ENCODE results near the gene FERMT2. TPM values are rescaled to one million over a fixed set of nuclear protein-coding genes. Genes with fewer than 3 reads are reported as not detected.

The FERMT2 gene
- polyA plus RNA-seq, 2 of the 4 experiments (the other 2 are of a cell fraction): 42.9 to 102 TPM

DNA sequence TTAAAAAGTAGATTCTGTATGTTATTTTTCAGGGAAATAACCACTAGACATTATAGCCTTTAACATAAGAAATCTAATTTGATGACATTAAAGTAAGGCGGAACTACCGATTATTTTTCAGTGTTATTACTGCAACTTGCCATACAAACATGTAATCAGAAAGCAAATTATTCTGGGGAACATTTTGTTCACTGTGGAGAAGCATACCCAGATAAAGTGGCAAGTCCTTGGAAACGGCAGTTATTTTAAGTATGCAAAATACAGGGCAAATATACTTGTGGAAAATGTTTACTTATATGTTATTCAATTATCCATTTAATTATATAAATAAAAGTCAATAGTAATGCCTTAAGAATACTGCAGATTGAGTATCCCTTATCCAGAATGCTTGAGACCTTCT lies 71.9 kb downstream of the FERMT2 start (continued):
- TF ChIP-seq, protein P1, sequence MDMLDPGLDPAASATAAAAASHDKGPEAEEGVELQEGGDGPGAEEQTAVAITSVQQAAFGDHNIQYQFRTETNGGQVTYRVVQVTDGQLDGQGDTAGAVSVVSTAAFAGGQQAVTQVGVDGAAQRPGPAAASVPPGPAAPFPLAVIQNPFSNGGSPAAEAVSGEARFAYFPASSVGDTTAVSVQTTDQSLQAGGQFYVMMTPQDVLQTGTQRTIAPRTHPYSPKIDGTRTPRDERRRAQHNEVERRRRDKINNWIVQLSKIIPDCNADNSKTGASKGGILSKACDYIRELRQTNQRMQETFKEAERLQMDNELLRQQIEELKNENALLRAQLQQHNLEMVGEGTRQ (IDR thresholded peaks at IDR 0.05): no peak
- TF ChIP-seq CBX2 (IDR thresholded peaks at IDR 0.05; ENCODE audit: borderline replicate concordance, low read depth): no peak
- TF ChIP-seq HDAC2 (IDR thresholded peaks at IDR 0.05): no peak
- no peak for TF ChIP-seq SREBF2 (IDR thresholded peaks at IDR 0.05)
- TF ChIP-seq, protein P2, sequence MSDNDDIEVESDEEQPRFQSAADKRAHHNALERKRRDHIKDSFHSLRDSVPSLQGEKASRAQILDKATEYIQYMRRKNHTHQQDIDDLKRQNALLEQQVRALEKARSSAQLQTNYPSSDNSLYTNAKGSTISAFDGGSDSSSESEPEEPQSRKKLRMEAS (IDR thresholded peaks at IDR 0.05): no peak
- no peak for TF ChIP-seq EP300 (IDR thresholded peaks at IDR 0.05)

DNA sequence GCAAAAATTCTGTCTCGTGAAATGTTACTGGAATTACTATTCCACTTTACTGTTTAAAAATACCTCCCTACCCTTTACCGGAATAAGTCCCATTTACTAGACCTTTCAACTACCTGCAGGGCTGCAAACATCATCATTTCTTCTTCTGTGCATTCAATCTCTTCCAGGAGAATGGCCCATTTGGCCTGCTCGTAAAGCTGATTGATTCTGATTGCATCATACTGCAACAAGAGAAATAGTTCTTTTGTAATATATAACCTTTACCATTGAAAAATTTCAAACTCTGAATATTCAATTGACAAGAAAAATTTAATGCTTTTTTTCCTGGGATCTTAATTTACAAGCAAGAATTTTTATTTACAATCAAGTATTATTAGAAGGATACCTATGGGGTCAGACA lies 72.4 kb downstream of the FERMT2 start:
- FAIRE-seq: no peak
- ChIA-PET POLR2A (no interaction called here), CTCF (interaction anchor here (1.8 kb wide), 1 partner anchor 13 kb away, joined by 4 read pairs; no protein-coding TSS in a partner anchor)
- no peak for DNase-seq (ENCODE audit: low read depth in 1 of 2, low spot score in 1 of 2)
- ATAC-seq: no peak
- WGBS (ENCODE audit: missing lambda C conversion rate): 66% methylated on average over 3 of the region's 3 CpGs
- Histone ChIP-seq H3K4me2 (no peak overlapping the region), H3K9me3 (no peaks in the 10 kb centered on the region), H3K4me3 (no peak overlapping the region), H3K27ac (peak overlapping the region in 1 of 2 experiments; percentile 52; a peak in 2 of 6 replicates), H3K4me1 (peaks cover 23% of the 10 kb centered on the region; the same call in 2 of the 3 replicates)
- TF ChIP-seq JUN (IDR thresholded peaks at IDR 0.05): no peak
- 0 out of 4 replicates have a peak, but pooled peaks of 1 of the 2 experiments have one; percentile 14 for TF ChIP-seq CEBPB (IDR thresholded peaks at IDR 0.05)

DNA sequence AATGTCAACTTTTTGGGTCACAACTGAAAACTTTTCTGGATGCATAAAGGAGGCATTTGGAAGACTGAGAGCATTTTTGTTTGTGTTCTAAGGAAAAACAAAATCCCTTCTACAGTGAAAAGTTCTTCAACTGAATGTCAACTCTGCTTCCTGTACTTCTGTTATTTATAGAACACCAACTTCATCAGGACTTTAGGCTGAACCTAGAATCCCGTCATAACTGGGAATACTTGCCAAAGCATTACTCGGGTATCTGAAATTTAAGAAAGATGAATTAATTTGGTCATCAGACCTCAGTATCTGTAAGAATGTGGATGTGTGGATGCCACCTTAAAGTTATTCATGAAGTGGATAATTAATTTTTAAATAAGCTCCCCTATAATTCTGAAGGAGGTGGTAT lies 73.2 kb downstream of the FERMT2 start:
- no peak overlapping the region for H3K4me2 ChIP-seq
- ATAC-seq (no peak), FAIRE-seq (no peak), DNase-seq (ENCODE audit: low read depth in 1 of 2, low spot score in 1 of 2) (no peak)
- CTCF ChIA-PET: no interaction called here
- TF ChIP-seq HOXB13 (CRISPR knock-in tag; IDR thresholded peaks at IDR 0.05; ENCODE audit: low read depth): no peak
- POLR2A ChIA-PET: no interaction called here
- WGBS (ENCODE audit: missing lambda C conversion rate): 96% methylated on average over 2 of the region's 2 CpGs
- no peak overlapping the region for H3K27ac ChIP-seq
- no peaks in the 10 kb centered on the region for H3K9me3 ChIP-seq
- no peak overlapping the region for H3K4me3 ChIP-seq
- peaks cover 25% of the 10 kb centered on the region; the same call in 2 of the 3 replicates for H3K4me1 ChIP-seq

DNA sequence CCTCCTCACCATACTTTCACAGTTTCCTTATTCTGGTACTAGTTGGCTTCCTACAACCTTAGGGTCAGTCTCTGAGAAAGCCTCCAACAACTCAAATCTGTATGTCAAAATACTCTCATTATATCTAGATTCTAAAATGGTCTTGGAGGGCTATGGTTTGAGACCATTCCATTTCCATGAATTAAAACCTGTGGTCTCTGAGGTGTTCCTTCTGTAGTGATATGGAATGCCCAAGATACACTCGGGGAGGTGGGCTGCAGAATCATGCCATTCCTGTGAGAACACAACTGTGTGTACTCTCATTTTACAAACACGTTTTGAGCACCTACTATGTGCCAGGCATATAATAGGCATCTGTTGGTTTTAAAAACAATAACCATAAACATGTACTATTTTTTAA lies 74.0 kb downstream of the FERMT2 start:
- DNase-seq (ENCODE audit: low read depth in 1 of 2, low spot score in 1 of 2): no peak
- Histone ChIP-seq H3K27ac (no peak overlapping the region), H3K4me2 (no peak overlapping the region), H3K4me1 (peaks cover 25% of the 10 kb centered on the region; the same call in 2 of the 3 replicates), H3K9me3 (no peaks in the 10 kb centered on the region), H3K4me3 (no peak overlapping the region)
- TF ChIP-seq TP53 (CRISPR knock-in tag; IDR thresholded peaks at IDR 0.05) (no peak), EHF (CRISPR knock-in tag; IDR thresholded peaks at IDR 0.05) (no peak), ZSCAN20 (CRISPR knock-in tag; IDR thresholded peaks at IDR 0.05) (no peak), JUNB (IDR thresholded peaks at IDR 0.05) (no peak), RFX5 (IDR thresholded peaks at IDR 0.05) (no peak), ZNF302 (CRISPR knock-in tag; IDR thresholded peaks at IDR 0.05) (no peak), NR3C1 (IDR thresholded peaks at IDR 0.05) (no peak), CHD4 (IDR thresholded peaks at IDR 0.05; ENCODE audit: borderline replicate concordance) (no peak), EHMT2 (IDR thresholded peaks at IDR 0.05; ENCODE audit: low read depth) (no peak), RCOR1 (IDR thresholded peaks at IDR 0.05; ENCODE audit: low read depth, low read length) (no peak), NPAS2 (CRISPR knock-in tag; IDR thresholded peaks at IDR 0.05; ENCODE audit: borderline replicate concordance) (no peak), POLR2A (IDR thresholded peaks at IDR 0.05; ENCODE audit: low read length) (no peak), CHD2 (IDR thresholded peaks at IDR 0.05; ENCODE audit: low read length, partially characterized antibody) (no peak), KDM1A (IDR thresholded peaks at IDR 0.05; ENCODE audit: low read depth) (no peak)
- TF ChIP-seq, protein P1 (IDR thresholded peaks at IDR 0.05): no peak
- TF ChIP-seq, protein P2 (IDR thresholded peaks at IDR 0.05): no peak
- no peak for FAIRE-seq
- 62% methylated on average over 2 of the region's 2 CpGs for WGBS (ENCODE audit: missing lambda C conversion rate)
- CTCF ChIA-PET: no interaction called here
- POLR2A ChIA-PET: no interaction called here
- no peak for ATAC-seq
